Spleen (tissue), 7 donors: ENCODE results near the gene CLEC4G.

Source experiments
- POLR2A ChIP-seq, 3 donors: fragments of 450-650 bp; IDR thresholded peaks; one replicate each; pipeline ENCODE4 v1.5.1; 2017; ENCODE audit warnings: antibody characterized with exemption in 3 of 3, mild to moderate bottlenecking in 1 of 3
- TF ChIP-seq, protein P1 (sequence below), 11 experiments: fragments of 200-600 bp in 7 of 11; fragments of 450-650 bp in 4 of 11; sonication (generic) in 4 of 11; IDR thresholded peaks in 8 of 11; conservative IDR thresholded peaks in 3 of 11; 1 replicate in 7 of 11; 2 replicates in 4 of 11; pipeline versions ENCODE4 v1.4.0 to v1.8.0; 2016 to 2021; ENCODE audit warnings: antibody characterized with exemption in 11 of 11, inconsistent platforms in 4 of 11, mild to moderate bottlenecking in 1 of 11
- donor health status: DM: no; HTN: no; CAD: no; lungs with moderate emphysema.
- donor health status: DM: no; HTN: no; CAD: no.
- donor health status: DM: no; HTN: no; CAD: no.

DNA sequence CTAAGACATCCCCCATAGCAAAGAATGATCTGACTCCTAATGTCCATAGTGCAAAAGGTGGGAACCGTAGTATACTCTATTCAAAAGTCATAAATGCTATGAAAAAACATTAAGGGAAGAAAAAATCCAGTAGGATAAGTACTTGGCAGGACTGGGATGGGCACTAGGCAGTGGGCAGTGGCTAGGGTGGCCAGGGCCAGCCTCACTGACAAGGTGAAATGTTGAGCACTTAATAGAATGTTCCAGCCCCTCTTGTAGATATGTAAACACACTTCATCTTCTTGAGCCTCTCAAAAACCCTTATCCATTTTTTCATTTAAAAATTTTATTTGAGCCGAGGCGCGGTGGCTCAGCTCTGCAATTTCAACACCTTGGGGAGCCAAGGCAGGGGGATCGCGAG is 1.5 kb upstream of the CLEC4G start:
- TF ChIP-seq, protein P1, sequence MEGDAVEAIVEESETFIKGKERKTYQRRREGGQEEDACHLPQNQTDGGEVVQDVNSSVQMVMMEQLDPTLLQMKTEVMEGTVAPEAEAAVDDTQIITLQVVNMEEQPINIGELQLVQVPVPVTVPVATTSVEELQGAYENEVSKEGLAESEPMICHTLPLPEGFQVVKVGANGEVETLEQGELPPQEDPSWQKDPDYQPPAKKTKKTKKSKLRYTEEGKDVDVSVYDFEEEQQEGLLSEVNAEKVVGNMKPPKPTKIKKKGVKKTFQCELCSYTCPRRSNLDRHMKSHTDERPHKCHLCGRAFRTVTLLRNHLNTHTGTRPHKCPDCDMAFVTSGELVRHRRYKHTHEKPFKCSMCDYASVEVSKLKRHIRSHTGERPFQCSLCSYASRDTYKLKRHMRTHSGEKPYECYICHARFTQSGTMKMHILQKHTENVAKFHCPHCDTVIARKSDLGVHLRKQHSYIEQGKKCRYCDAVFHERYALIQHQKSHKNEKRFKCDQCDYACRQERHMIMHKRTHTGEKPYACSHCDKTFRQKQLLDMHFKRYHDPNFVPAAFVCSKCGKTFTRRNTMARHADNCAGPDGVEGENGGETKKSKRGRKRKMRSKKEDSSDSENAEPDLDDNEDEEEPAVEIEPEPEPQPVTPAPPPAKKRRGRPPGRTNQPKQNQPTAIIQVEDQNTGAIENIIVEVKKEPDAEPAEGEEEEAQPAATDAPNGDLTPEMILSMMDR (IDR thresholded peaks at IDR 0.05 in 8 of 11, conservative IDR thresholded peaks at IDR 0.05 in 3 of 11) = no peak
- TF ChIP-seq POLR2A (IDR thresholded peaks at IDR 0.05) = no peak
